Neural cell (in vitro differentiated cells): ENCODE data around the gene CCT8L2. TPM values are rescaled to one million over a fixed set of nuclear protein-coding genes. Genes with fewer than 3 reads are reported as not detected.
"Not testable (repeated sequence)": the region's sequence is repeated elsewhere in the genome, so short reads cannot be mapped to it uniquely, and the experiment has no call there.

Source experiments
- H2AFZ ChIP-seq: fragments of 200-600, 300-800 bp; sonication (generic), shearing (Covaris generic); 2 replicates; pipeline ENCODE4 v1.6.0; 2014; ENCODE audit warnings: low read depth, mild to moderate bottlenecking, antibody characterized with exemption, low read length, moderate library complexity
- H3F3A ChIP-seq: fragments of 200-600 bp; shearing (Covaris generic); 2 replicates; pipeline ENCODE4 v1.6.1; 2016; ENCODE audit warnings: mild to moderate bottlenecking, moderate library complexity, mixed read lengths, antibody characterized with exemption, low read length; ENCODE audit not compliant: insufficient read depth, poor library complexity, severe bottlenecking
- H3K27ac ChIP-seq: fragments of 200-600, 300-800 bp; sonication (generic), shearing (Covaris generic); 2 replicates; pipeline ENCODE4 v1.5.1; 2014; ENCODE audit warnings: mild to moderate bottlenecking, low read length, moderate library complexity
- H3K27me3 ChIP-seq: fragments of 300-800, 200-600 bp; sonication (generic), shearing (Covaris generic); 2 replicates; pipeline ENCODE4 v1.6.0; 2014; ENCODE audit warnings: mild to moderate bottlenecking, low read depth, low read length, moderate library complexity; ENCODE audit not compliant: insufficient read depth
- H3K36me3 ChIP-seq: fragments of 300-800, 200-600 bp; sonication (generic), shearing (Covaris generic); 2 replicates; pipeline ENCODE4 v1.5.1; 2014; ENCODE audit warnings: mild to moderate bottlenecking, antibody characterized with exemption, low read length, moderate library complexity; ENCODE audit not compliant: insufficient read depth
- H3K4me2 ChIP-seq: fragments of 300-800, 200-600 bp; sonication (generic), shearing (Covaris generic); 2 replicates; pipeline ENCODE4 v1.6.0; 2014; ENCODE audit warnings: mild to moderate bottlenecking, low read length
- H3K4me3 ChIP-seq: fragments of 300-800, 200-600 bp; sonication (generic), shearing (Covaris generic); 2 replicates; pipeline ENCODE4 v1.5.1; 2014; ENCODE audit warnings: mild to moderate bottlenecking, low read length, moderate library complexity
- H3K79me2 ChIP-seq: fragments of 200-600 bp; shearing (Covaris generic); replicated peaks from 2 replicates; pipeline ENCODE4 v1.6.0; 2014; ENCODE audit warnings: mild to moderate bottlenecking, low read length, moderate library complexity; ENCODE audit not compliant: insufficient read depth
- H3K9ac ChIP-seq: fragments of 300-800, 200-600 bp; sonication (generic), shearing (Covaris generic); 2 replicates; pipeline ENCODE4 v1.6.1; 2016; ENCODE audit warnings: mild to moderate bottlenecking, low read length, mixed read lengths
- H3K9me2 ChIP-seq: fragments of 200-600 bp; shearing (Covaris generic); 2 replicates; pipeline ENCODE4 v1.6.1; 2016; ENCODE audit warnings: mild to moderate bottlenecking, low read length, mixed read lengths; ENCODE audit not compliant: insufficient read depth
- H3K9me3 ChIP-seq: fragments of 200-600, 300-800 bp; sonication (generic), shearing (Covaris generic); 2 replicates; pipeline ENCODE4 v1.6.1; 2016; ENCODE audit warnings: mild to moderate bottlenecking, mixed run types, low read length, moderate library complexity, mixed read lengths
- H4K20me1 ChIP-seq: fragments of 200-600 bp; shearing (Covaris generic); 2 replicates; pipeline ENCODE4 v1.6.1; 2016; ENCODE audit warnings: mild to moderate bottlenecking, mixed run types; ENCODE audit not compliant: insufficient read depth
- CTCF ChIP-seq: fragments of 450-650 bp; IDR thresholded peaks from 2 replicates; pipeline ENCODE4 v1.5.1; 2014; ENCODE audit warnings: antibody characterized with exemption, mild to moderate bottlenecking, moderate library complexity; ENCODE audit not compliant: poor library complexity, severe bottlenecking
- EP300 ChIP-seq: fragments of 450-650 bp; conservative IDR thresholded peaks from 2 replicates; pipeline ENCODE4 v1.6.1; 2014; ENCODE audit warnings: antibody characterized with exemption, mild to moderate bottlenecking, moderate library complexity; ENCODE audit not compliant: poor library complexity, severe bottlenecking
- EZH2 ChIP-seq: fragments of 200-600, 300-800 bp; shearing (Covaris generic), sonication (generic); IDR thresholded peaks from 2 replicates; pipeline ENCODE4 v1.6.1; 2014; ENCODE audit warnings: antibody characterized with exemption, low read length, borderline replicate concordance, mild to moderate bottlenecking; ENCODE audit not compliant: insufficient read depth, poor library complexity, severe bottlenecking
- MXI1 ChIP-seq: fragments of 450-650 bp; conservative IDR thresholded peaks from 2 replicates; pipeline ENCODE4 v1.6.1; 2014; ENCODE audit warnings: antibody characterized with exemption, mild to moderate bottlenecking; ENCODE audit not compliant: poor library complexity, severe bottlenecking
- POLR2AphosphoS5 ChIP-seq: IDR thresholded peaks from 2 replicates; pipeline ENCODE4 v1.6.1; 2012
- RAD21 ChIP-seq: fragments of 450-650 bp; conservative IDR thresholded peaks from 2 replicates; pipeline ENCODE4 v1.6.1; 2014; ENCODE audit warnings: antibody characterized with exemption, mild to moderate bottlenecking, moderate library complexity
- REST ChIP-seq: IDR thresholded peaks from 2 replicates; pipeline ENCODE4 v1.6.1; 2012; ENCODE audit warnings: borderline replicate concordance
- SMC3 ChIP-seq: fragments of 450-650 bp; conservative IDR thresholded peaks from 2 replicates; pipeline ENCODE4 v1.6.1; 2014; ENCODE audit warnings: antibody characterized with exemption, mild to moderate bottlenecking, moderate library complexity; ENCODE audit not compliant: poor library complexity
- TAF1 ChIP-seq: IDR thresholded peaks from 2 replicates; pipeline ENCODE4 v1.6.1; 2012; ENCODE audit warnings: low read depth
- polyA plus RNA-seq: library from polyadenylated mRNA; depleted of rRNA; stranded (reverse); fragments of >200 nt; gene quantifications from 2 replicates; pipeline ENCODE4 v1.2.3, GENCODE V29; 2014

The CCT8L2 gene
- polyA plus RNA-seq, 1 donor from 2014 or later = not detected

GRCh38 chr22:16563555-16564520, 28.8 kb downstream of the CCT8L2 start:
- Histone ChIP-seq H3K79me2 (no peaks in the 10 kb centered on the region), H3K27me3 (no peaks in the 10 kb centered on the region), H3K9me2 (no peaks in the 10 kb centered on the region), H3K27ac (no peak overlapping the region), H3F3A (no peaks in the 10 kb centered on the region), H3K4me2 (no peak overlapping the region), H3K4me3 (no peak overlapping the region), H2AFZ (no peak overlapping the region), H3K9ac (no peak overlapping the region), H3K9me3 (no peaks in the 10 kb centered on the region), H3K36me3 (no peaks in the 10 kb centered on the region), H4K20me1 (no peaks in the 10 kb centered on the region)
- TF ChIP-seq SMC3 = no peak

DNA sequence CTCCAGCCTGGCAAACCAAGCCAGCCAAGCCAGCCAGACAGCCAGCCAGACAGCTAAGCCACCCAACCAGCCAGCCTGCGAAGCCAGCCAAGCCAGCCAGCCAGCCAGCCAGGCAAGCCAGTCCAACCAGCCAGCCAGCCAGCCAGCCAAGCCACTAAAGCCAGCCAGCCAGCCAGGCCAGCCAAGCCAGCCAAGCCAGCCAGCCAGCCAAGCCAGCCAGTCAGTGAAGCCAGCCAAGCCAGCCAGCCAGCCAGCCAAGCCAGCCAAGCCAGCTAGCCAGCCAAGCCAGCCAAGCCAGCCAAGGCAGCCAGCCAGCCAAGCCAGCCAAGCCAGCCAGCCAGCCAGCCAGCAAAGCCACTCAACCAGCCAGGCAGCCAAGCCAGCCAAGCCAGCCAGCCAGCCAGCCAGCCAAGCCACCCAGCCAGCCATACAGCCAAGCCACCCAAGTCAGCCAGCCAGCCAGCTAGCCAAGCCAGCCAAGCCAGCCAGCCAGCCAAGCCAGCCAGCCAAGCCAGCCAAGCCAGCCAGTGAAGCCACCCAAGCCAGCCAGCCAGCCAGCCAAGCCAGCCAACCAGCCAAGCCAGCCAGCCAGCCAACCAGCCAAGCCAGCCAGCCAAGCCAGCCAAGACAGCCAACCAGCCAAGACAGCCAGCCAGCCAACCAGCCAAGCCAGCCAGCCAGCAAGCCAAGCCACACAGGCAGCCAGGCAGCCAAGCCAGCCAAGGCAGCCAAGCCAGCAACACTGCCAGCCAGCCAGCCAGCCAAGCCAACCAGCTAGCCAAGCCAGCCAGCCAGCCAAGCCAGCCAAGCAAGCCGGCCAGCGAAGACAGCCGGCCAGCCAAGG, 29.7 kb downstream of the CCT8L2 start:
- no peaks in the 10 kb centered on the region for H3K79me2 ChIP-seq
- H3K27ac ChIP-seq = no peak overlapping the region
- no peaks in the 10 kb centered on the region for H3K9me2 ChIP-seq
- H3F3A ChIP-seq = no peaks in the 10 kb centered on the region
- TF ChIP-seq SMC3 = no peak
- no peak for TF ChIP-seq MXI1
- TF ChIP-seq REST = no peak
- TF ChIP-seq RAD21 = no peak
- TF ChIP-seq CTCF = no peak
- TF ChIP-seq TAF1 = no peak
- TF ChIP-seq EZH2 = no peak
- no peak for TF ChIP-seq EP300
- TF ChIP-seq POLR2AphosphoS5 = no peak
- no peak overlapping the region for H3K4me3 ChIP-seq
- H3K36me3 ChIP-seq = no peaks in the 10 kb centered on the region
- no peaks in the 10 kb centered on the region for H3K9me3 ChIP-seq
- H3K4me2 ChIP-seq = no peak overlapping the region
- H3K27me3 ChIP-seq = no peaks in the 10 kb centered on the region
- H3K9ac ChIP-seq = no peak overlapping the region
- no peaks in the 10 kb centered on the region for H4K20me1 ChIP-seq
- no peak overlapping the region for H2AFZ ChIP-seq

- H3F3A ChIP-seq, H3K79me2 ChIP-seq, H3K9ac ChIP-seq, H4K20me1 ChIP-seq, H3K27ac ChIP-seq, H3K9me3 ChIP-seq, H2AFZ ChIP-seq, H3K27me3 ChIP-seq, H3K4me2 ChIP-seq, H3K36me3 ChIP-seq, H3K9me2 ChIP-seq, H3K4me3 ChIP-seq: not testable (repeated sequence)
These were observed 31.4 kb downstream of the CCT8L2 start for GRCh38 chr22:16561093-16561658.

GRCh38 chr22:16560651-16561050, 32.0 kb downstream of the CCT8L2 start:
- H3K9me2 ChIP-seq, H3F3A ChIP-seq, H3K36me3 ChIP-seq, H3K9me3 ChIP-seq, H3K27ac ChIP-seq, H3K79me2 ChIP-seq, H3K9ac ChIP-seq, H2AFZ ChIP-seq, H3K4me3 ChIP-seq, H4K20me1 ChIP-seq, H3K4me2 ChIP-seq, H3K27me3 ChIP-seq: not testable (repeated sequence)
